K562 treated with DMSO at 1 percent for 4 hours (cell line): ENCODE results near the gene METTL22. TPM values are rescaled to one million over a fixed set of nuclear protein-coding genes. Genes with fewer than 3 reads are reported as not detected.

Experiments used
- total RNA-seq: library from RNA; unstranded; fragments of 300-600 nt; gene quantifications from 2 replicates; pipeline ENCODE4 v1.2.3, GENCODE V29; 2022; ENCODE audit not compliant: insufficient read depth

Gene METTL22
- 12.7 and 28.6 TPM in 2 replicates for total RNA-seq

GRCh38 chr16:8621572-8622314 is at the start of gene METTL22:
Gene METTL22, plus strand, starts transcription at chr16:8621698. Its CDS starts 3,968 bp downstream, at chr16:8625666.

GRCh38 chr16:8589900-8590688 is 31.4 kb upstream of the METTL22 start, which contains the start of gene TMEM114:
Gene TMEM114, minus strand, starts transcription at chr16:8590511. Its CDS starts 673 bp downstream, at chr16:8589838.

GRCh38 chr16:8674413-8675022 is 53.0 kb downstream of the METTL22 start, which contains the start of gene ABAT:
Gene ABAT, plus strand, starts transcription at chr16:8674617. Its CDS starts 61,123 bp downstream, at chr16:8735740.

Other genes starting within 250 kb of the METTL22 start
- not detected in 2 replicates for gene TMEM114, start 31.2 kb upstream of the METTL22 start, total RNA-seq
- 0.70 and 0.78 TPM in 2 replicates for gene ABAT, start 52.9 kb downstream of the METTL22 start, total RNA-seq
- 7.0 and 10.3 TPM in 2 replicates for gene TMEM186, start 175.9 kb downstream of the METTL22 start, total RNA-seq
- gene PMM2, start 176.1 kb downstream of the METTL22 start, total RNA-seq = 9.7 and 10.9 TPM in 2 replicates
- 138 and 157 TPM in 2 replicates for gene CARHSP1, start 247.3 kb downstream of the METTL22 start, total RNA-seq